Gastrocnemius medialis (tissue), 4 donors: ENCODE results near the gene DYNLT4.

Experiments
- CTCF ChIP-seq, 5 experiments: fragments of 450-650 bp in 3 of 5; fragments of 200-600 bp in 2 of 5; sonication (generic) in 2 of 5; IDR thresholded peaks in 4 of 5; conservative IDR thresholded peaks in 1 of 5; 1 replicate in 4 of 5; 2 replicates in 1 of 5; pipeline ENCODE4 v1.5.1; 2016 to 2019; ENCODE audit warnings: antibody characterized with exemption in 5 of 5, mild to moderate bottlenecking in 3 of 5, moderate library complexity in 3 of 5
- POLR2A ChIP-seq, 2 donors: fragments of 450-650 bp; IDR thresholded peaks; one replicate each; pipeline ENCODE4 v1.6.1; 2017; ENCODE audit warnings: antibody characterized with exemption in 2 of 2, mild to moderate bottlenecking in 2 of 2, moderate library complexity in 2 of 2

DNA sequence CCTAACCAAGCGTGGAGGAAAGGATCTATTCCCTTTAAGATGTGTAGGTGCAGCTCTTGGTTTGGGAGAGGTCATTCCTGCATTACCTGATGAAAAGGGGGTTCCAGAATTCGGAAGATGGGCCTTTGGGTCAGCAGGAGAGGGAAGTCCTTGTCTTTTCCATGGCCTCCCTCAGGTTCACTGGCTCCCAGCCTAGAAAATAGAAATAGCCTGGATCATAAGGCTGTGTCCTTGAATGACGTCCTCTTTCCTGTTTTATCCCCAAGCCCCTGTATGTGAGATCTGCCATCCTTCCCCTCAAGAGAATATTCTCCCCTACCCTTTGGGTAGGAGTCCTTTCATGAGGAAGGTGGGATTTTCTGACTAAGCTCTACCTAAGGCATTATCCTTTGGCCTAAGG, 46.3 kb downstream of the DYNLT4 start:
- TF ChIP-seq CTCF (IDR thresholded peaks at IDR 0.05 in 4 of 5, conservative IDR thresholded peaks at IDR 0.05 in 1 of 5) (no peak), POLR2A (IDR thresholded peaks at IDR 0.05) (no peak)
